Neural progenitor cell (in vitro differentiated cells): ENCODE measurements around the gene OVOL1. TPM values are rescaled to one million over a fixed set of nuclear protein-coding genes. Genes with fewer than 3 reads are reported as not detected.

ENCODE experiments used
- DNase-seq: peaks from one replicate; pipeline ENCODE4 v3.0.0-alpha.2; 2016; ENCODE audit warnings: low spot score
- H2AFZ ChIP-seq: fragments of 200-600 bp; sonication (generic); replicated peaks from 2 replicates; pipeline ENCODE4 v1.6.1; 2016; ENCODE audit warnings: antibody characterized with exemption
- H3F3A ChIP-seq: fragments of 200-600 bp; sonication (generic); 2 replicates; pipeline ENCODE4 v1.6.1; 2016; ENCODE audit warnings: antibody characterized with exemption, low read depth
- H3K27ac ChIP-seq: fragments of 200-600 bp; sonication (generic); 2 replicates; pipeline ENCODE4 v1.5.1; 2016; ENCODE audit warnings: mild to moderate bottlenecking
- H3K27me3 ChIP-seq: fragments of 200-600 bp; sonication (generic); 2 replicates; pipeline ENCODE4 v1.6.1; 2016; ENCODE audit warnings: mild to moderate bottlenecking, moderate library complexity
- H3K36me3 ChIP-seq: fragments of 200-600 bp; sonication (generic); 2 replicates; pipeline ENCODE4 v1.5.1; 2016
- H3K4me1 ChIP-seq: fragments of 200-600 bp; sonication (generic); 2 replicates; pipeline ENCODE4 v1.6.1; 2016; ENCODE audit warnings: mixed run types
- H3K4me2 ChIP-seq: fragments of 200-600 bp; sonication (generic); 2 replicates; pipeline ENCODE4 v1.6.1; 2016
- H3K4me3 ChIP-seq: fragments of 200-600 bp; sonication (generic); 2 replicates; pipeline ENCODE4 v1.5.1; 2016
- H3K79me2 ChIP-seq: fragments of 200-600 bp; sonication (generic); 2 replicates; pipeline ENCODE4 v1.6.1; 2016; ENCODE audit warnings: low read depth
- H3K9ac ChIP-seq: fragments of 200-600 bp; sonication (generic); 2 replicates; pipeline ENCODE4 v1.6.1; 2016
- H3K9me3 ChIP-seq: fragments of 200-600 bp; sonication (generic); 2 replicates; pipeline ENCODE4 v1.5.1; 2016; ENCODE audit warnings: low read depth
- H4K20me1 ChIP-seq: fragments of 200-600 bp; sonication (generic); 2 replicates; pipeline ENCODE4 v1.6.1; 2016; ENCODE audit warnings: low read depth
- H3K27ac Mint-ChIP-seq: 3 replicates; pipeline ENCODE4 v1.8.0; 2021; ENCODE audit warnings: mixed read lengths
- H3K27me3 Mint-ChIP-seq: 2 replicates; pipeline ENCODE4 v1.8.0; 2022; ENCODE audit warnings: low read depth, mild to moderate bottlenecking, inconsistent platforms, moderate library complexity, mixed read lengths; ENCODE audit not compliant: insufficient read depth
- H3K36me3 Mint-ChIP-seq: 3 replicates; pipeline ENCODE4 v1.8.0; 2021; ENCODE audit warnings: mixed read lengths
- H3K4me1 Mint-ChIP-seq: 3 replicates; pipeline ENCODE4 v1.8.0; 2021; ENCODE audit warnings: mixed read lengths
- H3K4me3 Mint-ChIP-seq: 3 replicates; pipeline ENCODE4 v1.8.0; 2021; ENCODE audit warnings: mild to moderate bottlenecking, moderate library complexity, mixed read lengths
- H3K9me3 Mint-ChIP-seq: 3 replicates; pipeline ENCODE4 v1.8.0; 2020; ENCODE audit warnings: mixed read lengths
- CTCF ChIP-seq: fragments of 200-600 bp; sonication (generic); IDR thresholded peaks from 2 replicates; pipeline ENCODE4 v1.5.1; 2017; ENCODE audit warnings: antibody characterized with exemption, mild to moderate bottlenecking
- EZH2 ChIP-seq: fragments of 200-600 bp; sonication (generic); IDR thresholded peaks from 2 replicates; pipeline ENCODE4 v1.6.1; 2017; ENCODE audit warnings: antibody characterized with exemption, mild to moderate bottlenecking, moderate library complexity
- EZH2phosphoT487 ChIP-seq: fragments of 200-600 bp; sonication (generic); IDR thresholded peaks from 2 replicates; pipeline ENCODE4 v1.6.1; 2017; ENCODE audit warnings: antibody characterized with exemption
- total RNA-seq: library from RNA; depleted of rRNA; stranded (reverse); fragments of >200 nt; gene quantifications from 2 replicates; pipeline ENCODE4 v1.2.3, GENCODE V29; 2015; ENCODE audit warnings: low replicate concordance

OVOL1 gene
- total RNA-seq, 1 donor from 2014 or later = not detected

- Mint-ChIP-seq H3K27ac (no peak overlapping the region), H3K9me3 (no peaks in the 10 kb centered on the region), H3K4me1 (no peaks in the 10 kb centered on the region), H3K36me3 (no peaks in the 10 kb centered on the region), H3K4me3 (no peak overlapping the region), H3K27me3 (peaks cover 3% of the 10 kb centered on the region)
- TF ChIP-seq EZH2 (no peak), CTCF (no peak), EZH2phosphoT487 (no peak)
- no peaks in the 10 kb centered on the region for H3K4me1 ChIP-seq
- H3K9ac ChIP-seq = no peak overlapping the region
- H3K27me3 ChIP-seq = no peaks in the 10 kb centered on the region
- H3K9me3 ChIP-seq = no peaks in the 10 kb centered on the region
- H2AFZ ChIP-seq = no peak overlapping the region
- H3F3A ChIP-seq = no peaks in the 10 kb centered on the region
- DNase-seq = no peak
- H3K79me2 ChIP-seq = no peaks in the 10 kb centered on the region
- no peak overlapping the region for H3K4me3 ChIP-seq
- H4K20me1 ChIP-seq = no peaks in the 10 kb centered on the region
- no peak overlapping the region for H3K27ac ChIP-seq
- H3K36me3 ChIP-seq = no peaks in the 10 kb centered on the region
- no peak overlapping the region for H3K4me2 ChIP-seq
Observed at GRCh38 chr11:65843811-65844210, 56.9 kb downstream of the OVOL1 start.

DNA sequence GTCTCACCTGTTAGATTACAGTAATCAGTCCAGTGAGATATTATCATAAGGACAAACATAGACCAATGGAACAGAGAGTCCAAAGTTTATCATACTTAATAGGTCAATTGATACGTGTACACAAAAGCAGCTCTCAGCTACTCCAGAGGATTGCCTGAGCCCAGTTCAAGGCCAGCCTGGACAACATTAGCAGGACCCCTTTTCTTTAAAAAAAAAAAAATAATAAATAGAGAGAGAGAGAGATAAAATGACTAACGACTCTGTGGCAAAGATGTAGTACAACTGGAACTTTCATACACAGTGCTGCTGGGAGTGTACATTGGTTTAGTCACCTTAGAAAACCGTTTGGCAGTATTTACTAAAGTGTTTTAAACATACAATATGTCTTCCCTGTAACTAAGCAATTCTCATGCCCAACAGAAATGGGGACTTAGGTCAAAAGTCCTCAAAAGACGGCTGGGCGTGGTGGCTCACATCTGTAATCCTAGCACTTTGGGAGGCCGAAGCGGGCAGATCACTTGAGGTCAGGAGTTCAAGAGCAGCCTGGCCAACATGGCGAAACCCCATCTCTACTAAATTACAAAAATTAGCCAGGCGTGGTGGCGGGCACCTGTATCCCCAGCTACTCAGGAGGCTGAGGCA lies 57.5 kb downstream of the OVOL1 start:
- Histone ChIP-seq H3K9me3 (no peaks in the 10 kb centered on the region), H4K20me1 (no peaks in the 10 kb centered on the region), H3K4me1 (no peaks in the 10 kb centered on the region), H3K36me3 (no peaks in the 10 kb centered on the region), H2AFZ (no peak overlapping the region), H3F3A (no peaks in the 10 kb centered on the region), H3K4me3 (no peak overlapping the region), H3K9ac (no peak overlapping the region), H3K27me3 (no peaks in the 10 kb centered on the region), H3K27ac (no peak overlapping the region), H3K4me2 (no peak overlapping the region), H3K79me2 (no peaks in the 10 kb centered on the region)
- no peak for TF ChIP-seq EZH2phosphoT487
- TF ChIP-seq EZH2 = no peak
- no peak for TF ChIP-seq CTCF
- Mint-ChIP-seq H3K9me3 (no peaks in the 10 kb centered on the region), H3K36me3 (no peaks in the 10 kb centered on the region), H3K27me3 (peaks cover 4% of the 10 kb centered on the region), H3K27ac (no peak overlapping the region), H3K4me3 (no peak overlapping the region), H3K4me1 (no peaks in the 10 kb centered on the region)
- DNase-seq = no peak

Other genes starting within 250 kb of the OVOL1 start
- 1.2 and 6.1 TPM in 2 replicates for gene LTBP3, start 228.7 kb upstream of the OVOL1 start, total RNA-seq
- 15.5 and 34.0 TPM in 2 replicates for gene ZNRD2, start 216.6 kb upstream of the OVOL1 start, total RNA-seq
- 11.7 and 27.8 TPM in 2 replicates for gene FAM89B, start 214.5 kb upstream of the OVOL1 start, total RNA-seq
- 4.7 and 5.1 TPM in 2 replicates for gene EHBP1L1, start 211.0 kb upstream of the OVOL1 start, total RNA-seq
- gene KCNK7, start 191.3 kb upstream of the OVOL1 start, total RNA-seq = 0.34 TPM in 1 of 2 replicates, not detected in the other
- gene MAP3K11, start 172.8 kb upstream of the OVOL1 start, total RNA-seq = 9.9 and 42.0 TPM in 2 replicates
- 6.6 and 19.3 TPM in 2 replicates for gene PCNX3, start 171.3 kb upstream of the OVOL1 start, total RNA-seq
- gene SIPA1, start 149.0 kb upstream of the OVOL1 start, total RNA-seq = 4.7 and 16.4 TPM in 2 replicates
- 11.0 and 14.7 TPM in 2 replicates for gene RELA, start 124.1 kb upstream of the OVOL1 start, total RNA-seq
- 21.0 and 41.7 TPM in 2 replicates for gene KAT5, start 74.8 kb upstream of the OVOL1 start, total RNA-seq
- 23.4 and 53.3 TPM in 2 replicates for gene RNASEH2C, start 66.3 kb upstream of the OVOL1 start, total RNA-seq
- 3.6 and 13.8 TPM in 2 replicates for gene AP5B1, start 6.1 kb upstream of the OVOL1 start, total RNA-seq
- 1.4 and 3.0 TPM in 2 replicates for gene SNX32, start 46.9 kb downstream of the OVOL1 start, total RNA-seq
- gene CFL1, start 71.1 kb downstream of the OVOL1 start, total RNA-seq = 704 and 971 TPM in 2 replicates
- gene MUS81, start 73.4 kb downstream of the OVOL1 start, total RNA-seq = 36.8 and 42.4 TPM in 2 replicates
- 9.2 and 25.1 TPM in 2 replicates for gene EFEMP2, start 85.7 kb downstream of the OVOL1 start, total RNA-seq
- not detected in 2 replicates for gene CTSW, start 92.8 kb downstream of the OVOL1 start, total RNA-seq
- gene FIBP, start 101.4 kb downstream of the OVOL1 start, total RNA-seq = 92.1 and 113 TPM in 2 replicates
- gene CCDC85B, start 103.6 kb downstream of the OVOL1 start, total RNA-seq = 3.9 and 23.1 TPM in 2 replicates
- gene FOSL1, start 113.3 kb downstream of the OVOL1 start, total RNA-seq = not detected in 2 replicates
- gene C11orf68, start 132.0 kb downstream of the OVOL1 start, total RNA-seq = 6.9 and 22.4 TPM in 2 replicates
- 51.0 and 74.8 TPM in 2 replicates for gene DRAP1, start 132.4 kb downstream of the OVOL1 start, total RNA-seq
- gene TSGA10IP, start 158.4 kb downstream of the OVOL1 start, total RNA-seq = 3.0 and 7.3 TPM in 2 replicates
- 8.6 and 39.5 TPM in 2 replicates for gene SART1, start 174.7 kb downstream of the OVOL1 start, total RNA-seq
- 22.2 and 26.3 TPM in 2 replicates for gene EIF1AD, start 215.1 kb downstream of the OVOL1 start, total RNA-seq
- 39.8 and 80.9 TPM in 2 replicates for gene BANF1, start 215.4 kb downstream of the OVOL1 start, total RNA-seq
- gene CST6, start 224.9 kb downstream of the OVOL1 start, total RNA-seq = 0.50 TPM in 1 of 2 replicates, not detected in the other
- not detected in 2 replicates for gene CATSPER1, start 239.4 kb downstream of the OVOL1 start, total RNA-seq